Keratinocyte (primary cell): Measurements from ENCODE around the gene GRIP1. TPM values are rescaled to one million over a fixed set of nuclear protein-coding genes. Genes with fewer than 3 reads are reported as not detected.
A peak's percentile ranks its signal among the peaks of the same experiment; 100 is the strongest.

Experiments
- DNase-seq: peaks from one replicate; pipeline ENCODE4 v3.0.0-alpha.2; 2011; ENCODE audit warnings: low read depth, missing footprints, low spot score
- FAIRE-seq: peaks from 2 replicates; lab custom pipeline; 2011; peaks lifted over from hg19 to GRCh38; lab: Jason Lieb, UNC
- H2AFZ ChIP-seq: 2 replicates; pipeline ENCODE4 v1.6.0; 2012; ENCODE audit warnings: low read length, control low read depth, inconsistent platforms; ENCODE audit not compliant: control insufficient read depth
- H3K27ac ChIP-seq: 2 replicates; pipeline ENCODE4 v1.5.1; 2011; ENCODE audit warnings: low read length; ENCODE audit not compliant: control insufficient read depth, insufficient read depth
- H3K27me3 ChIP-seq: 3 replicates; pipeline ENCODE4 v1.6.0; 2011; ENCODE audit warnings: low read length; ENCODE audit not compliant: control insufficient read depth, insufficient read depth; ENCODE audit errors: extremely low read depth
- H3K36me3 ChIP-seq, 2 experiments: 2 replicates in 1 of 2; 3 replicates in 1 of 2; pipeline ENCODE4 v1.5.1; 2011; ENCODE audit warnings: low read length in 2 of 2, mild to moderate bottlenecking in 1 of 2; ENCODE audit not compliant: control insufficient read depth in 2 of 2, insufficient read depth in 2 of 2; ENCODE audit errors: extremely low read depth in 1 of 2
- H3K4me1 ChIP-seq: 3 replicates; pipeline ENCODE4 v1.5.1; 2011; ENCODE audit warnings: low read length; ENCODE audit not compliant: control insufficient read depth, insufficient read depth; ENCODE audit errors: extremely low read depth
- H3K4me2 ChIP-seq: 3 replicates; pipeline ENCODE4 v1.6.0; 2011; ENCODE audit warnings: low read depth, low read length; ENCODE audit not compliant: control insufficient read depth, insufficient read depth; ENCODE audit errors: extremely low read depth
- H3K4me3 ChIP-seq, 3 experiments: fragments of 200-600 bp in 1 of 3; sonication (generic) in 1 of 3; 2 replicates in 2 of 3; 3 replicates in 1 of 3; pipeline ENCODE4 v1.5.1; 2011 to 2016; ENCODE audit warnings: low read length in 3 of 3, mild to moderate bottlenecking in 3 of 3, control low read depth in 2 of 3, inconsistent platforms in 1 of 3, low read depth in 1 of 3, mixed read lengths in 1 of 3, mixed run types in 1 of 3, moderate library complexity in 1 of 3; ENCODE audit not compliant: control insufficient read depth in 2 of 3, insufficient read depth in 2 of 3; ENCODE audit errors: extremely low read depth in 1 of 3
- H3K79me2 ChIP-seq: 2 replicates; pipeline ENCODE4 v1.6.0; 2012; ENCODE audit warnings: low read length; ENCODE audit not compliant: control insufficient read depth, insufficient read depth
- H3K9ac ChIP-seq: 3 replicates; pipeline ENCODE4 v1.6.0; 2011; ENCODE audit warnings: low read length; ENCODE audit not compliant: control insufficient read depth, insufficient read depth; ENCODE audit errors: extremely low read depth
- H3K9me1 ChIP-seq: 3 replicates; pipeline ENCODE4 v1.6.0; 2011; ENCODE audit warnings: low read length; ENCODE audit not compliant: control insufficient read depth, insufficient read depth; ENCODE audit errors: extremely low read depth
- H3K9me3 ChIP-seq: 2 replicates; pipeline ENCODE4 v1.5.1; 2012; ENCODE audit warnings: low read depth, low read length; ENCODE audit not compliant: control insufficient read depth
- H4K20me1 ChIP-seq: 3 replicates; pipeline ENCODE4 v1.6.0; 2011; ENCODE audit warnings: low read length; ENCODE audit not compliant: control insufficient read depth, insufficient read depth; ENCODE audit errors: extremely low read depth
- EZH2 ChIP-seq: IDR thresholded peaks from one replicate; pipeline ENCODE4 v1.6.1; 2012; ENCODE audit warnings: inconsistent platforms, mild to moderate bottlenecking, low read length, moderate library complexity
- dilution Hi-C: fragments of 300-500 bp; cut with MboI; formaldehyde crosslinking; loops from one replicate; pipeline ENCODE4 v1.7.0; 2020; ENCODE audit warnings: low sequenced_read_pairs; ENCODE audit not compliant: extremely low pct_ligation_motif_present
- polyA plus RNA-seq, 5 experiments: library from polyadenylated mRNA; depleted of rRNA in 3 of 5; stranded (reverse) in 3 of 5; stranded (forward) in 1 of 5; unstranded in 1 of 5; fragments of >200 nt; gene quantifications; 1 replicate in 1 of 5; 2 replicates in 3 of 5; 3 replicates in 1 of 5; pipeline versions ENCODE4 v1.2.1 to v1.2.3, GENCODE V29; 2011 to 2012; ENCODE audit warnings: missing spikeins in 2 of 5, low read depth in 1 of 5, low replicate concordance in 1 of 5
- TF ChIP-seq, protein P1 (sequence below), 3 experiments: IDR thresholded peaks in 1 of 3; conservative IDR thresholded peaks in 1 of 3; optimal IDR thresholded peaks in 1 of 3; 2 replicates in 2 of 3; 3 replicates in 1 of 3; pipeline versions ENCODE3 to v1.5.1; 2011; ENCODE audit warnings: low read length in 3 of 3, mild to moderate bottlenecking in 3 of 3, moderate library complexity in 2 of 3, control low read depth in 1 of 3, inconsistent platforms in 1 of 3; ENCODE audit not compliant: insufficient read depth in 2 of 3; ENCODE audit errors: extremely low read depth in 1 of 3

Gene GRIP1
- polyA plus RNA-seq, 1 donor (not counting 4 experiments of a cell fraction or from before 2014, with no cell fraction given), result 6.7 TPM

DNA sequence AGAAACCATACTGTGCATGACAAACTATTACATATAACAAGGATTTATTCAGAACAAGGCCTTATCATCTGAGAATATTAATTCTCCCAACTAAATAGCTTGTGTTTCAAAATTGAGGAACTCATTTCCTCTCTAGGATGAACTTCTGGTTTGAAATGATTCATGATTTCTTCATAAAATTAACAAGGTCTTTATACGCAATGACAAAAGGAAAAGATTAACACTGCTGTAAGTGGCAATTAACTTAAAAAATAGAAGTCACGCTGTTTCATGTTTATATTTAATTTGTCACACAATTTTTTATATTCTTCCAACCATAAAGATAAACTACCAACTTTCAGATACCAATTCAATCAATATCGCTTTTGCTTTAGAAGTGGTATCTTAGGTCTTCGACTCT is 80.8 kb downstream of the GRIP1 start:
- H4K20me1 ChIP-seq, result no peaks in the 10 kb centered on the region
- no peak overlapping the region for H3K4me2 ChIP-seq
- H3K4me3 ChIP-seq, result no peak overlapping the region
- DNase-seq (no peak), FAIRE-seq (no peak)
- no peaks in the 10 kb centered on the region for H3K79me2 ChIP-seq
- peaks cover 15% of the 10 kb centered on the region for H3K4me1 ChIP-seq
- H3K27ac ChIP-seq, result no peak overlapping the region
- H3K9me3 ChIP-seq, result no peaks in the 10 kb centered on the region
- no peaks in the 10 kb centered on the region for H3K36me3 ChIP-seq
- dilution Hi-C loops, result no loop called here
- H2AFZ ChIP-seq, result no peak overlapping the region
- TF ChIP-seq, protein P1, sequence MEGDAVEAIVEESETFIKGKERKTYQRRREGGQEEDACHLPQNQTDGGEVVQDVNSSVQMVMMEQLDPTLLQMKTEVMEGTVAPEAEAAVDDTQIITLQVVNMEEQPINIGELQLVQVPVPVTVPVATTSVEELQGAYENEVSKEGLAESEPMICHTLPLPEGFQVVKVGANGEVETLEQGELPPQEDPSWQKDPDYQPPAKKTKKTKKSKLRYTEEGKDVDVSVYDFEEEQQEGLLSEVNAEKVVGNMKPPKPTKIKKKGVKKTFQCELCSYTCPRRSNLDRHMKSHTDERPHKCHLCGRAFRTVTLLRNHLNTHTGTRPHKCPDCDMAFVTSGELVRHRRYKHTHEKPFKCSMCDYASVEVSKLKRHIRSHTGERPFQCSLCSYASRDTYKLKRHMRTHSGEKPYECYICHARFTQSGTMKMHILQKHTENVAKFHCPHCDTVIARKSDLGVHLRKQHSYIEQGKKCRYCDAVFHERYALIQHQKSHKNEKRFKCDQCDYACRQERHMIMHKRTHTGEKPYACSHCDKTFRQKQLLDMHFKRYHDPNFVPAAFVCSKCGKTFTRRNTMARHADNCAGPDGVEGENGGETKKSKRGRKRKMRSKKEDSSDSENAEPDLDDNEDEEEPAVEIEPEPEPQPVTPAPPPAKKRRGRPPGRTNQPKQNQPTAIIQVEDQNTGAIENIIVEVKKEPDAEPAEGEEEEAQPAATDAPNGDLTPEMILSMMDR (optimal IDR thresholded peaks at IDR 0.05 in 1 of 3, IDR thresholded peaks at IDR 0.05 in 1 of 3, conservative IDR thresholded peaks at IDR 0.05 in 1 of 3; ENCODE audit: extremely low read depth in 1 of 3, insufficient read depth in 2 of 3, low read length in 3 of 3), result no peak
- TF ChIP-seq EZH2, result no peak
- H3K9me1 ChIP-seq, result no peaks in the 10 kb centered on the region
- no peak overlapping the region for H3K9ac ChIP-seq
- H3K27me3 ChIP-seq, result no peaks in the 10 kb centered on the region

DNA sequence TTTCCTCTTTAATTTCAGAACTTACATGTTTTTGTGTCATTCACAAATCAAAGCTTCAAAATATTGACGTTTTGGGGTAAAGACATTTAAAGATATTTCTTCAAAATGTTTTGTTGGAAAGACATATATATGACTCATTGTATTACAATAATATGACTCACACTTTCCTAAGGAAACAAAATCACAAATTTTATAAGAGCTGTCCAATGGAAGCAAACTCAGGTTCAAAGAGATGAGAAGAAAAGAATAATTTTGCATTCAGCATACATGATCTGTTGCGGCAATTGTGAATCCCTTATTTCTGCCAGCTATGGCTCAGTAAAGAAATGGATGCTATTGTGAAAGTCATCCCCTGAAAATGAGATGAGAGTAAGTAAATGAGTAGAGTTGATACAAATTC is 82.7 kb downstream of the GRIP1 start:
- Histone ChIP-seq H3K9me1 (no peaks in the 10 kb centered on the region), H3K4me1 (peaks cover 15% of the 10 kb centered on the region), H3K9me3 (no peaks in the 10 kb centered on the region), H3K79me2 (no peaks in the 10 kb centered on the region), H3K36me3 (no peaks in the 10 kb centered on the region), H3K27ac (no peak overlapping the region), H3K4me3 (no peak overlapping the region), H2AFZ (no peak overlapping the region), H3K27me3 (no peaks in the 10 kb centered on the region), H3K9ac (no peak overlapping the region), H3K4me2 (no peak overlapping the region), H4K20me1 (no peaks in the 10 kb centered on the region)
- DNase-seq (no peak), FAIRE-seq (peak; percentile 55)
- no peak for TF ChIP-seq EZH2
- TF ChIP-seq, protein P1 (optimal IDR thresholded peaks at IDR 0.05 in 1 of 3, IDR thresholded peaks at IDR 0.05 in 1 of 3, conservative IDR thresholded peaks at IDR 0.05 in 1 of 3; ENCODE audit: extremely low read depth in 1 of 3, insufficient read depth in 2 of 3, low read length in 3 of 3), result no peak
- dilution Hi-C loops, result no loop called here
